Astrocyte (in vitro differentiated cells and primary cell): Measurements from ENCODE around the gene HCRTR1.

ENCODE experiments used
- CTCF ChIP-seq: IDR thresholded peaks from 2 replicates; pipeline ENCODE4 v1.5.1; 2011; ENCODE audit warnings: low read depth, mild to moderate bottlenecking, inconsistent platforms, low read length, moderate library complexity; ENCODE audit not compliant: insufficient read depth
- EZH2 ChIP-seq: IDR thresholded peaks from 2 replicates; pipeline ENCODE4 v1.6.1; 2012; ENCODE audit warnings: mild to moderate bottlenecking, low read length, inconsistent platforms; ENCODE audit not compliant: insufficient read depth

- TF ChIP-seq CTCF: no peak
- no peak for TF ChIP-seq EZH2
These were observed 24.3 kb upstream of the HCRTR1 start for GRCh38 chr1:31593136-31593665.
